GM19452 (cell line): ENCODE results near the gene MBTD1.
A peak's percentile ranks its signal among the peaks of the same experiment; 100 is the strongest.
"Not testable (repeated sequence)": the region's sequence is repeated elsewhere in the genome, so short reads cannot be mapped to it uniquely, and the experiment has no call there.

Source experiments
- ATAC-seq: cut with Tn5 transposase; IDR thresholded peaks from one replicate; pipeline ENCODE4 v1.9.1; 2021; ENCODE audit not compliant: unreplicated experiment

MBTD1 gene

DNA sequence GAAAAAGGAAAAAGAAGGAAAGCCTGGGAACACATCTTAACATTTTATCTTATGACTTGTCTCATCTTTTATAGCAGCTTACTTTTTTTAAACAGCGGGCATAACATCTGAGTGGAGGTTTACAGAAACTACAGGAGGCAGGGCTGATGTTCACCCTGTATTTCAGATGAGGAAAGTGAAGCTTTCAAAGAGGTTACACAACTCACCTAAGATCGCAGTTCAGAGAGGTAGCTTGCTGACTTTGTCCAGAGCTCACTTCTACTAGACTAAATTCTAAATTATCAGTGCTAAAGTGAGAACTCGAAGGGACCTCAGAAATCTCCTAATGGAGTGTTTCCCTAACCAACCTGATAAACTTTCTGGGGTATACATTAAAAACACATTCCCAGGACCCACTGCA is 3.7 kb downstream of the MBTD1 start:
- no peak for ATAC-seq

DNA sequence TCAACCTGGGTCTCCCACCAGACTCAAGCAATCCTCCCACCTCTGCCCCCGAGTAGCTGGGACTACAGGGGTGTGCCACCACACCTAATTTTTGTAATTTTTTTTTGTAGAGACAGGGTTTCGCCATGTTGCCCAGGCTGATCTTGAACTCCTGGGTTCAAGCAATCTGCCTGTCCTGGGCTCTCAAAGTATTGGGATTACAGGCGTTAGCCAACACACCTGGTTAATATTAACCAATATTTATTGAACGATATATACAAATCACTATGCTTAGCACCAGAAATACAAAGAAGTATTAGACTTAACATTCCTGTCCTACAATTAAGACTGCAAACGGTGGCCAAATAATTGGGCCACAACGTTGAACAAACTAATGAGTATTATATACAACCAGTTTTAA is 4.2 kb downstream of the MBTD1 start:
- no peak for ATAC-seq

DNA sequence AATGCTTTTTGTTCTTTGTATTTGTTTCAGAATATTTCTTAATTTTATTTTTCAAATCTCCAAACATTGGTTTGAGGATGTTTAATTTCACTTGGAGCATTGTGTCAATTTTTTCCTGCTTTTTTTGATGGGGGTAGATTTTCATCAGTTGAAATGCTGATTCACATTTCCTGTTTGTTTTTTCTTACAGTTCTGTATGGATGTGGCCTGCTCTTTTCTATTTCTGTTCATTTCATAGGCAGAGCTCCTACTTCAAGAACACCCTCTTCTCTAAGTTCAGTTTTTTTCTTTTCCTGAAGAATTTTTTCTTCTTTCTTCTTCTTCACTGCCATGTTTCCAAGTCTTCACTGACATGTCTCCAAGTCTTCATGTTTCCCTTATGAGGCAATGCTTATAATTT is 8.8 kb downstream of the MBTD1 start:
- ATAC-seq, result no peak

DNA sequence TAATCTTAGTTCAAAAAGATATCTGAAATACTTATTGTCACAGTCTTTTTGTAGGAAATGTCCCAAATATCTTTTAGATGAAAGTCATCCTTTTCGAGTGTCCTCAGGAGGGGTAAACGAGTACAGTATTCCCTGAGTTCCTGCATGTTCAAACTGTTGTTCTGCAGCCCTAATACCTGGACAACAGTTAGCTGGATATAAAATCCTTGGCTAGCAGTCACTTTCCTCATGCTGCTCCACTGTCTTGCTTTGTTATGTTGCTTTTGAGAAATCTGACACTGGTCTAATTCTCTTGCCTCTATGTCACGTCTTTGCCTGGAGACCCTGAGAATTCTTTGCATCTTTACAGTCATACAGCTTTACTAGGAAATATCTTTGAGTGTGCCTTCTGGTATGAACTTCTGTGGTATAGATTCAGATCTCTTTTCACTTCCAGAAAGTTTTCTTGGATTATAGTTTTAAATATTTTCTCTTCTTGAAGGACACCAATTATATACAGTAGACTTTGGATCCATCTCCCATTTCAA is 9.5 kb downstream of the MBTD1 start:
- no peak for ATAC-seq

DNA sequence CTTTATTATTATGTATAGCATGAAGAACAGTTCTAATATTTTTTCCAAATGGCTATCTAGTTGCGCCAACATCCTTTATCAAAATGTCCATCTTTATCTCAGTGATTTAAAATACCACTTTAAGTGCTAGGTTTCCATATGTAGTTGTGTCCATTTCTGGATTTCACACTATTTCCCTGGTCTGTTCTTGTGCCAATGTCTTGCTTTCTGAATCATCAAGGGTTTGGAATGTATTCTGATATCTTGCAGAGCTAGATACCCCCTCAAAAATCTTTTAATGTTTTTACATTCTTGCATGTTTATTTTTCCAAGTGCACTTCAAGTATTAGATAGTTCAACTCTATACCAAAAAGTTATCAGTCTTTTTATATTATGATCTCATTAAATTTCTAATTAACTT is 14.3 kb downstream of the MBTD1 start:
- no peak for ATAC-seq

DNA sequence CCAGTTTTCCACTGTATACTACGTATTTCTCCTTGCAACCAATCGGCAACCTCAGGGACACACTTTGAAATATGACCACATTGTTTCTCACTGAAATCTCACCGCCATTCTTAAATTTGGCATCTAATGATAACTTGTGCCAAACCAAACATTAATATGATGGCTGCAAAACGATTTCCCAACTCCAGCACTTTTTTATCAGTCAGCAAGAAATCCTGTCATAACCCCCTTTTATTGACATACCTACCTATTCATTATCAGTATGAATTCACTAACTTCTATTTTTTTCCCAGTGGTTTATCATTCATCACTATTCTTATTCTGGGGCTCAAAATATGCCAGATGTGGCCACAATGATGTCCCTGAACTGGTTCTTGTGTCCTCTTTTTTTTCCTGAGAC is 15.8 kb downstream of the MBTD1 start:
- ATAC-seq, result no peak

DNA sequence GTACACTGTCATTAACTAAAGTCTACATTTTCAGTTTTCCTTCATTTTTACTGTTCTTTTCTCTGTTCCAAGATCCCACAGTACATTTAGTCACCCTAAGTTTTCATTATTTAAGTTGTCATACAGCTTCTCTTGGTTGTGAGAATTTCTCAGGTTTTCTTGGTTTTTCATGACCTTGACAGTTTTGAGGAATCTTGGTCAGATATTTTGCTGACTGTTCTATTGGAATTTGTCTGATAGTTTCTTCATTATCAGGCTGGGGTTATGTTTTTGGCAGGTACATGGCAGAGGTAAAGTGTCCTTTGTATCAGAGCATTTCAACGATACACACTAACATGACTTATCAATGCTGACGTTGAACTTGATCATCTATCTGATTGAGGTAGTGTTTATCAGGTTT is 19.6 kb downstream of the MBTD1 start:
- ATAC-seq, result no peak

DNA sequence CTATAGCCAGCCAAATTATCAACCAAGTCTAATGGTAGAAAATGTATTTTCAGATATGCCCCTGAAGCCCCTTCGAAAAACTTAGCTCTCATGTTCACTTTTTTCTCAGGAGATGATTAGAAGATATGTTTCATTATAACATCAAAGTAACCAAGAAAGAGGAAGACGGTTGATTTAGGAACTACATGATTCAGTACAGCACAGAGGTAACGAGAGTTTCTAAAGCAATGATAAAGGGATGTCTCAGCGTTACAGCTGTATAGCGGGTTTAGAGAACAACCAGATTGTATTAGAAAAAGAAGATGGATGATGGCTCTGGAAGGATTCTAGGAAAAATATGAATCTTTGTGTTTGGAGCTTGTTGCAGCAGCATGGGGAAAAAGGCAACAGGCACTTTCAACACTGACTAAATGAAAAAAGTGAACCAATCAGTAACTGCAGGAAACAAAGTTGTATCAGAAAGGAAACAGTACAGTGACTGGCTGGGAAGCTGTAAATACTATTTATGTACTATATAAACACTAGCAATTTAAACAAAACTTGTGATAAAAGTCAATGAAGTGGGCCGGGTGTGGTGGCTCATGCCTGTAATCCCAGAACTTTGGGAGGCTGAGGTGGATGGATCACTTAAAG is 21.5 kb downstream of the MBTD1 start:
- peak; percentile 76 for ATAC-seq

DNA sequence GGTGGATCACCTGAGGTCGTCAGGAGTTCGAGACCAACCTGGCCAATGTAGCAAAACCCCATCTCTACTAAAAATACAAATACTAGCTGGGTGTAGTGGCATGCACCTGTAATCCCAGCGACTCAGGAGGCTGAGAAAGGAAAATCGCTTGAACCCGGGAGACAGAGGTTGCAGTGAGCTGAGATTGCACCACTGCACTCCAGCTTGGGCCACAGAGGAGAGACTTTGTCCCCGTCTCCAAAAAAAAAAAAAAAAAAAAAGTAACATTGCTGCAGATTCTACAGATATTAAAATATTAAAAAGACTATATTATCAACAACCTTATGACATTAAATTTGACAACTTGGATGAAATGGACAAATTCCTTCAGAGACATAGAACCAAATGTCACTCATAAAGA is 25.7 kb downstream of the MBTD1 start:
- ATAC-seq, result no peak

DNA sequence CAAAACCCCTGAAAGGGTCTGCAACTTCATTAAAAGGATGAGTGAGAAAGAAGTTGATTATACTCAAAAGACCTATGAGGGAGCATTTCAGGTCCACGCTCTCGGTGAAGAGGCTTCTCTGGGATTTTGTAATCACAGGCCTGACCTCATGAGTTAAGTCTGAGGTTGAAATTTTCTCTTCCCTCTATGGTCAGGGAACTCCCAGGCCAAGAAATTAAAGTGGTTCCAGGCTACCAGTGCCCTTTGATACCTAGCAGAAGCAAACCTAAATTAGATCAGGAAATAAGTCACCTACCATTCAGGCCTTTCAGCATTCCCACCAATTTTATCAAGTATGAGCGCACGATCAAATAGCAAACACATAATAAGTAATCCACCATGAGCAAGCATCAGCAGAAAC is 27.9 kb downstream of the MBTD1 start:
- ATAC-seq, result no peak

DNA sequence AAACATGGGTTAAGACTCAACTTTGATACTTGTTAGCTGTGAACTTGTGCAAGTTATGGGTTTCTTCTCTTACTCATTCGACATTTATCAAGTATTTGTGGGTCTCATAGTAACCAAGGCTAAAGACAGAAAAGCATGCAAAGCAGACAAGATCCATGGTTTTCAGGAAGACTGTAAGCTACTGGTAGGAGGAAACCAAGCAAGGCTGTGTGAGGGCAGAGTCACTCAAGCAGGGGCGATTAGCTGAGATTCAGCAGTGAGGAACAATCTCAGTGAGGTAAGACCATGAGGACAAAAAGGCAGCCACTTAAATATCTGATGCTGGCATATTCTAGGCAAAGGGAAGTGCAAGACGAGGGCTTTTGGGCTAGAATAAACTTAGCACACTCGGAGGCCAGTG is 29.5 kb downstream of the MBTD1 start:
- no peak for ATAC-seq

DNA sequence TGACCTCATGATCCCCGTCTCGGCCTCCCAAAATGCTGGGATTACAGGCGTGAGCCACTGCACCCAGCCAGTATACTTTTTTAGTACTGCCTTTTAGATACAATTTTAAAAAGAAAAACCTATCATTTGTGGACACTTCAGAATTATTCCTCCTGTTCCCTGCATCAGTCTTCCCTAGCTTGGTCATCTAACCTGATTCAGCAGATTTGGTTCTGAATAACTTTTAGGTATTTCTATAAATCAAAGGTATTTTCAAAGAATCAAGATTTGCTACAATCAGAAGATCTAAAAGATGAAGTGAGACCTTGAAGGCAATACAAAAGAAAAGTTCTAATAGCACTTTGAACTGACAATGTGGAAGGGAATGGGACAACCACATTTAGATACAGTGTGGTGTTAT is 30.0 kb downstream of the MBTD1 start:
- ATAC-seq, result no peak

DNA sequence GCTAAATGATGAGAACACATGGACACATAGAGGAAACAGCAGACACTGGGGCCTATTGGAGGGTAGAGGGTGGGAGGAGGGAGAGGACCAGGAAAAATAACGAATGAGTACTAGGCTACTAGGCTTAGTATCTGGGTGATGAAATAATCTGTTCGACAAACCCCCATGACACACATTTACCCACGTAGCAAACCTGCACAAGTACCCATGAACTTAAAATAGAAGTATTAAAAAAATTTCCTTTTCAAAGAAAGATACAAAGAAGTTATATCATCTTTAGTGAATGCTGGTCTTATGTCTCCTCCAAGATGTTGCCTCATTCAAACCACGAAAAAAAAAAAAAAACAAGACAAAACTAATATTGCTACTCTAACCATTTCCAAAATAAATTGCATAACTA is 31.7 kb downstream of the MBTD1 start:
- ATAC-seq, result no peak

DNA sequence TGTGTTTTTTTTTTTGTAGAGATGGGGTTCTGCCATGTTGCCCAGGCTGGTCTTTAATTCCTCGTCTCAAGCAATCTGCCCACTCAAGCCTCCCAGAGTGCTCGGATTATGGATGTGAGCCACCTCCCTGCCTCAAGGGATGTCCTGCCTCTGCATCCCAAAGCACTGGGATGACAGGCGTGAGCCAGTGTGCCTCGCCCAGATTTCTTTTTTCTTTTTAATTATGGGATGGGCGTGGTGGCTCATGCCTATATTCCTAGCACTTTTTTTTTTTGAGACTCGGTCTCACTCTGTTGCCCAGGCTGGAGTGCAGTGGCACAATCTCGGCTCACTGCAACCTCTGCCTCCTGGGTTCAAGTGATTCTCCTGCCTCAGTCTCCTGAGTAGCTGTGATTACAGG is 34.3 kb downstream of the MBTD1 start:
- ATAC-seq, result not testable (repeated sequence)

DNA sequence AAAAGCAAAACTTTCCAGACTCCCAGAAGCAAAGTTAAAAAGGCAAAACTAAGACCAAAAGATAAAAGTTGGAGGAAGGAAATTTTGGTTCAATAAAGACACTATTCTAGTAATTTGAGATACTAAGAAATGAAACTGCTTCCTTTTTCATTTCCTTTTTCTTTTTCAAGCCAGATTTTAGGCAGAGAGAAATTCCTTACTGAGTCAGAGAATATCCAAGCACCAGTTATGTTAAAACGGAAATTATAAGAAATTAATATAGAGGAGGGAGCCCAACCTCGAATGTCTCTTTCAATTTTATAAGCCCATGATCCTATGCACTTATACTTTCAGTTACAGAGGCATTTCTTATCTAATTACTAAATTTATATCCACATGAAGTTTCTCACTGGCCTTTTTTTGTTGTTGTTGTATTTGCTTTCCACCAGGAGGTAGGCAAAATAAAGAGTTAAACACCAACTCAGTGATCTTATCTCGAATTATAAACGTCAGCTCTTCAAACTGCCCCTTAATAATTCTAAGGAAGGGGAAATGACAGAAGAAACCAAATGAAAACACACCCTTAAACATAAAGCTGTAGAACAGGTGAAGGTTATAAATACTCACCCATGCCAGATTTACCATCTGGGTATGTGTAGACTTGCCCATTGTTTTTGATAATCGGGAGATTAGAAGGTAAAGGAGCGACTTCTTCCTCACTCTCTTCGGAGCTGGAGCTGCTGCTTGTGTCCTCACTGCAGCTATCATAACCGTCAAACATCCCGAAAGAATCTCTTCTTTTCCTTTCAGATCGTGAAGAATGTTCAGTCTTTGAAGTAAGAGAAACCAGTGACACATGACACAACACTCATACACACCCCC is 35.2 kb downstream of the MBTD1 start:
- ATAC-seq, result no peak

DNA sequence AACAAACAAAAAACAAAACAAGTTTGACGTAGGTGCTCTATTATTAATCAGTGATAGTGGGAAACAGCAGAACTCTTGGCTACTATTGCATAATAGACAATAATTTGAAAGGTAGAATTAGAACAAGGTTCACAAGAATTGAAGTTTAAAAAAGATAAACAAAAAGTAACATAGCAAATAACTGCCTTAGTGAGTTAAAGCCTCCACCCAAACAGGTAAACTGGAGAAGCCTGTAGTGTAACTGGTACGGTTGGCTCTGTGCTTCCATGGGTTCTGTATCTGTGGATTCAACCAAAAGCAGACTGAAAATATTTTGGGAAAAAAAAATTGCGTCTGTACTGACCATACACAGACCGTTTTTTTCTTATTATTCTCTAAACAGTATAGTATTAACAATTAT is 38.5 kb downstream of the MBTD1 start:
- ATAC-seq, result no peak

DNA sequence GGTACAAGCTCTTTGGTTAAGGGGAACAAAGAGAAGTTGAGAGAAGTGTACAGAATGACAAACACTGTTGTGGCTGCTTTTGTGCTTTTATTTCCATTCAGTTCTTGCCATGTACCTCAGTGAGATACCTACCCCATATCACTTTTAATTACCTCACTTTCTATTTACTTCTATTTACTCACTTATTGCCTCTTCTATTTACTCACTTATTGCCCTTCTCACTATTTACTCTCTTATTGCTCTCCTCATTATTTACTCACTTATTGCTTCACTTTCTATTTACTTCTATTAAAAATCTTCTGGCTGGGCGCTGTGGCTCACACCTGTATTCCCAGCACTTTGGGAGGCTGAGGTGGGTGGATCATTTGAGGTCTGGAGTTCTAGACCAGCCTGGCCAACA is 41.9 kb downstream of the MBTD1 start:
- ATAC-seq, result no peak

DNA sequence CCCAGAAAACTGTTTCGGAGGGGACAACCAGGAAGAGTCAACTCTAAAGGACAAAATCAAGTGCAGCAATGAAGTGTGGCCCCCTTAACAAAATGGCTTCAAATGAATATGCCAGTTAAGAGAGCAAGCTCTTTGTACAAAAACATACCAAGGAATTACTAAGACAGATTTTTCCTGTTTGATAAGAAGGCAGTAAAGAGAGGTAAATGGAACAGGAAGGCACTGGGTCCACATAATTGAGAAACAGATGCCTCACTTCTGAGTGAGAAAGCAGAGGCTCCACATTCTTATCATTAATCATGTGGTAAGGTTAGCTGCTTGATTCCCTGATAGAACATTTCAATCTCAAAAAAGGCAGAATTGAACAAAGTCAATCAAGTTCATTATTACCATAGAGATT is 44.9 kb downstream of the MBTD1 start:
- ATAC-seq, result no peak

DNA sequence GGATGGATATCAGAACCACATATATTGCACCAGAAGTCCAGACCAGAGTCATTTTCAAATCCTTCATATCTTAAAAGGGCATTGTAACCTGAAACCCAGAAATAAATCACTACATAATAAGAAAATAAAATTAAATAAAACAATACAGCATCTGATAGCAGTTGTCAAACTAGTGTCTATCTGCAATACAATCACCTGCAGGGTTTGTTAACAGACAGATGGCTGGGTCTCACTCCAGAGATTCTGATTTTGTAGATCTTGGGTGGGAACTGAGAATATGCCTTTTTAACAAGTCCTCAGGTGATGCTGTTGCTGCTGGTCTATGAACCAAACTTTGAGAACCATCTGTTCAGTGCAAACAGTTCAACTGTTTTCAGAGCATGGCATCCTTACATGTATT is 56.0 kb downstream of the MBTD1 start:
- ATAC-seq, result no peak

DNA sequence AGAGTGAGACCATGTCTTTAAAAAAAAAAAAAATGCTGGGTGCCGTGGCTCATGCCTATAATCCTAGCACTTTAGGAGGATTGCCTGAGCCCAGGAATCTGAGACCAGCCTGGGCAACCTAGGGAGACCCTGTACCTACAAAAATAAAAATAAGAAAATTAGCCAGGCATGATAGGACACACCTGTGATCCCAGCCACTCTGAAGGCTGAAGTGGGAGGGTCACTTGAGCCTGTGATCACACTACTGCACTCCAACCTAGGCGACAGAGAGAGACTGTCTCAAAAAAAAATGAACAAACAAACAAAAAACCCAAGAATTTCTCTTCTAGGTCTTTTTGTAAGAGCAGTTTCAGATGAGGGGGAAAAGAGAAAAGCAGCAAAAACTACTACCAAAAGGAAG is 59.0 kb downstream of the MBTD1 start:
- no peak for ATAC-seq

DNA sequence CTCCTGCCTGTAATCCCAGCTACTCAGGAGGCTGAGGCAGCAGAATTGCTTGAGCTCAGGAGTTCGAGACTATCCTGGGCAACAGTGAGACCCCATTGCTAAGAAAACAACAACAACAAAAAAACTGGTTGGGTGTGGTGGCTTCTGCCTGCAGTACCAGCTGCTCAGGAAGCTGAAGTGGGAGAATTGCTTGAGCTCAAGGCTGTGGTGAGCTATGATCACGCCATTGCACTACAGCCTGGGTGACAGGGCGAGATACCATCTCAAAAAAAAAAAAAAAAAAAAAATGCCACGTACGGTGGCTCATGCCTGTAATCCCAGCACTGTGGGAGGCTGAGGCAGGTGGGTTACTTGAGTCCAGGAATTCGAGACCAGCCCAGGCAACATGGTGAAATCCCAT is 59.6 kb downstream of the MBTD1 start:
- ATAC-seq, result no peak

DNA sequence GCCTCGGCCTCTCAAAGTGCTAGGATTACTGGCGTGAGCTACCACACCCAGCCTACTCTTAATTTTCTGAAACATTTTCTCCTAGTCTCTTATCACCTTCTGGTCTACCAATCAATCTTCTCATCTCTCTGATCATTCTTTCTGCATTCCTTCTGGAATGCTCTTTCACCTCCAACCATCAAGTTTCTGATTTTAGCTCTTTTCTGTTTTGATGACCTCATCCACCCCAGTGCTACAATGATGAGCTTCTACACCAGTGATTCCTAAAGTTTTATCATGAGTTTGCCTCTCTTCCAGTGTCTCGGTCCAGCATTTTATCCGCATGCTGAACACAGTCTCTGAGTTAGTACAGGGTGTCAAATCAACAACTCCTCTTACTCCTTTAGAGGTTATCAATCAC is 62.1 kb downstream of the MBTD1 start:
- ATAC-seq, result no peak

DNA sequence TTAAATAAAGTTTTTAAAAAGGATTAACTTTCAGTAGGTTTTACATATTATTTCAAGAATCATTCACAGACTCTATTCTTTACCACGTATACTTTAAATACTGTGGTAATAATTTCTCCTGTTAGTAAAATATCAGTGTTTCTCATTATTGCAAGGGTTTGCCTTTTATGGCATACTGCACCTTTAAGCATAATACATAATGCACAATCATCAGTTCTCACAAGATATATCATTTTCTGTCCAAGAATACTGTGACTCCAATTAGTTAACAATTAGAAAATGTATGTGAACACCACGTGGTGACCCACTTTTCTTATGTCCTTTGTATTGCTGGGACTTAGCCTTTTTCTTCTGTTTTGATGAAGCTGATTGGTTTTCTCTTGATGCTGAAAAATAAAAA is 68.0 kb downstream of the MBTD1 start:
- ATAC-seq, result no peak
